ENCODE data around the gene MAGIX.
A peak's percentile ranks its signal among the peaks of the same experiment; 100 is the strongest.

DNA sequence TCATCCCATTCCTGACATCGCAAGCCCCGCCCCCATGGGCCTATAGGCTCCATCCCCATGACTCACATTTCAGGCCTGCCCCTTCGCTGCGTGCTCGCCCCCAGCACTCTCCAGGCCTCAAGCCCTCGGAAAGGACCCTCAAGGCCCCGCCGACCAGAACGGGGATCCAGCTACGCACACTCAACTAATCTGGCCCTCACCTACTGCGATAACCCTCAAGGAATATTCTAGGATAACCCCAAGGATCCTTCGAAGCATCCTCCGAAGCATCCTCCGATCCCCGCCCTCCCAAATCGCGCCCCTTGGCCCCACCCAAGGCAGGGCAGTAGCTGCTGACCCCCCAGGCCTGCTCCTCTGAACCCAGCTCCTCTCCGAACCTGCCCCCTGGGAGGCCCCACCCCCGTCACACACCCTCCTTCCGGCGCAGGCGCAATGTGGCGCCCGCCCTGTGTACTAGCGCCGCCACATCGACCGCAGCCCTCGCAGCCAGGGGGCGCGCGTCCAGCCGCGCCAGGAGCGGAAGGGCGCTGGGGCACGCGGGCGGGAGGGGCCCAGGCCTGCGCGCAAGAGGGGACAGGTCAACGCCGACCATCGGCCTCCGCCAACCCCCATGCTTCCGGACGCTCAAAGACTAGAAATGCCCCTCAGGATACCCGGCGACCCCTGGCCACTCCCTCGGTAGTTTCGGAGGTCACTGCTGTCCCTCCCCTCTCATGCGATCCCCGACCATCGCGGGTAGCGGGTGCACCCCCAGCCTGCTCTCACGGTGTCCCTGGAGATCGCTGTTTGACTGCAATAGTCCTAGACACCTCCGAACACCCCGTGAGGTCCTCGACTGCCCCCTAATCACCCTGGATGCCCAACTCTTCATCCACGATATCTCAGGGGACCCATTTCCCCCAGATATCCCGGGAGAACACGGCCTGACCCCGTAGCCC is 6.4 kb upstream of the MAGIX start:
- TF ChIP-seq CTCF (IDR thresholded peaks at IDR 0.05; ENCODE audit: poor library complexity) (peak; percentile 66), EZH2 (IDR thresholded peaks at IDR 0.05; ENCODE audit: borderline replicate concordance) (no peak)

Data from hepatocyte (in vitro differentiated cells).